Measurements from ENCODE around the gene HOXD3.

DNA sequence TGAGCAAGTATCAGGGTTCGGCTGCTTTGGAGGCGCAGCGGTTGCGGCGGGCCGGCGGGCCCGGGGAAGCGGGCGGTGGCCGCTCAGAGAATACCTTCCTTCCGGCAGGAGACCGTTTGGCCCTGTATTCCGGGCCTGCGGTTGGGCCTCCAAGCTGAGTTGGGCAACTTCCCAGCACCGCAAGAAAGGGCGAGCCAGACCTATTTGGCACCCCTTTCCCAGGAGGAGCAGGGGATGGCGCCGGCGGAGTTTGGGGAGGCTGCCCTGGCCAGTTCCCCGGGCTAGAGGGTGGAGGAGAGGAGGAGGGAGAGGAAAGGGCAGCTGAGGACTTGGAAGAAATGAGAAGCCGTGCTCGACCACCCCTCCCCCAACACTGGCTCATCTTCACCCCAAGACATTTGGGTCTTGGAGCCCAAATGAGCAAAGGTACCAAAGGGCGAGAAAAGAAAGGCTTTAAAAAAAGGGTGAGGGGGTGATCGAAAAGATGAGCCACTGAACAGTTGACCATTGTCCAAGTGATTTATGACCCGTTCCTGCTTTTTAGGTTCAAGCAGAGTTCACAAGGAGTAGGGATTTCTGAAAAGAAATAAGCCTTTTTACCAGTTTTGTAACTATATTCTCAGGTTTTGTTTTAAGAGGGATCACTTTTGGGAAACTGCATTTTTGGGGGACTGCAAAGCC is 8.4 kb downstream of the HOXD3 start:
- no peak for TF ChIP-seq EZH2 (IDR thresholded peaks at IDR 0.05; ENCODE audit: insufficient read depth, poor library complexity, severe bottlenecking)
- TF ChIP-seq EZH2phosphoT487 (IDR thresholded peaks at IDR 0.05; ENCODE audit: insufficient read depth, low read depth): no peak

Measured in GM23248 (cell line).